Endodermal cell (in vitro differentiated cells): ENCODE results near the gene RAB28. TPM values are rescaled to one million over a fixed set of nuclear protein-coding genes. Genes with fewer than 3 reads are reported as not detected.

Experiments used
- DNase-seq: peaks from one replicate; pipeline ENCODE4 v3.0.0-alpha.2; 2017
- H3K27ac ChIP-seq: 2 replicates; pipeline ENCODE4 v1.5.1; 2013; ENCODE audit warnings: mild to moderate bottlenecking, low read depth, low read length, moderate library complexity
- H3K27me3 ChIP-seq: 2 replicates; pipeline ENCODE4 v1.6.1; 2013; ENCODE audit warnings: mild to moderate bottlenecking, low read length, moderate library complexity; ENCODE audit not compliant: insufficient read depth, control insufficient read depth, poor library complexity, severe bottlenecking
- H3K36me3 ChIP-seq: 2 replicates; pipeline ENCODE4 v1.7.0; 2013; ENCODE audit warnings: mild to moderate bottlenecking, low read length, moderate library complexity; ENCODE audit not compliant: control insufficient read depth, insufficient read depth
- H3K4me1 ChIP-seq: one replicate; pipeline ENCODE4 v1.7.0; 2013; ENCODE audit warnings: low read length; ENCODE audit not compliant: control insufficient read depth, insufficient read depth
- H3K4me3 ChIP-seq: 2 replicates; pipeline ENCODE4 v1.5.1; 2013; ENCODE audit warnings: mild to moderate bottlenecking, low read length, moderate library complexity
- H3K9ac ChIP-seq: 2 replicates; pipeline ENCODE4 v1.6.1; 2013; ENCODE audit warnings: mild to moderate bottlenecking, low read length, moderate library complexity; ENCODE audit not compliant: poor library complexity, severe bottlenecking; ENCODE audit errors: extremely low read depth
- H3K9me3 ChIP-seq: 2 replicates; pipeline ENCODE4 v1.6.1; 2013; ENCODE audit warnings: mild to moderate bottlenecking, low read length, moderate library complexity; ENCODE audit not compliant: control insufficient read depth
- H3K27ac Mint-ChIP-seq: 2 replicates; pipeline ENCODE4 v1.8.0; 2020; ENCODE audit warnings: mixed read lengths
- H3K27me3 Mint-ChIP-seq: 2 replicates; pipeline ENCODE4 v1.8.0; 2021; ENCODE audit warnings: mild to moderate bottlenecking, mixed read lengths; ENCODE audit not compliant: insufficient read depth
- H3K36me3 Mint-ChIP-seq: 2 replicates; pipeline ENCODE4 v1.8.0; 2020; ENCODE audit warnings: low read depth, mixed read lengths
- H3K4me1 Mint-ChIP-seq: 2 replicates; pipeline ENCODE4 v1.8.0; 2020; ENCODE audit warnings: mixed read lengths
- H3K4me3 Mint-ChIP-seq: 2 replicates; pipeline ENCODE4 v1.8.0; 2020; ENCODE audit warnings: mild to moderate bottlenecking, moderate library complexity, mixed read lengths
- H3K9me3 Mint-ChIP-seq: 2 replicates; pipeline ENCODE4 v1.8.0; 2020; ENCODE audit warnings: mild to moderate bottlenecking, mixed read lengths
- WGBS, 2 experiments: methylation state at CpG; one replicate each; pipeline versions ENCODE4 v1.1.5 to v1.1.7; 2013; ENCODE audit warnings: missing lambda C conversion rate in 2 of 2, mixed read lengths in 1 of 2; ENCODE audit not compliant: insufficient coverage in 1 of 2, insufficient read length in 1 of 2; 5-methylcytosine and 5-hydroxymethylcytosine counted together
- total RNA-seq, 2 donors: library from RNA; stranded (reverse); fragmentation: NEBNext Ultra II Directional in 1 of 2; extraction: Animal tissue kit (Norgen Biotek cat#: 25700) in 1 of 2; gene quantifications; 2 replicates in 1 of 2; 3 replicates in 1 of 2; pipeline ENCODE4 v1.2.1, GENCODE V29; 2021
- TF ChIP-seq, protein P1 (sequence below): fragments of 200-600 bp; sonication (generic); conservative IDR thresholded peaks from 2 replicates; pipeline ENCODE4 v1.5.0; 2021; ENCODE audit warnings: antibody characterized with exemption, mild to moderate bottlenecking

Gene RAB28
- total RNA-seq, 2 donors from 2014 or later = 24.6 to 25.7 TPM

GRCh38 chr4:13516315-13516860, 32.2 kb upstream of the RAB28 start:
- no peak overlapping the region for H3K4me3 Mint-ChIP-seq
- H3K9me3 Mint-ChIP-seq = no peaks in the 10 kb centered on the region
- Histone ChIP-seq H3K9me3 (no peaks in the 10 kb centered on the region), H3K4me3 (no peak overlapping the region), H3K4me1 (no peaks in the 10 kb centered on the region), H3K9ac (no peak overlapping the region), H3K27ac (no peak overlapping the region), H3K36me3 (no peaks in the 10 kb centered on the region), H3K27me3 (peaks cover 3% of the 10 kb centered on the region)
- H3K4me1 Mint-ChIP-seq = peaks cover 11% of the 10 kb centered on the region
- 72 to 88% methylated on average over 1 to 3 of the region's 3 CpGs for WGBS, 2 experiments
- no peak overlapping the region for H3K27ac Mint-ChIP-seq
- TF ChIP-seq, protein P1, sequence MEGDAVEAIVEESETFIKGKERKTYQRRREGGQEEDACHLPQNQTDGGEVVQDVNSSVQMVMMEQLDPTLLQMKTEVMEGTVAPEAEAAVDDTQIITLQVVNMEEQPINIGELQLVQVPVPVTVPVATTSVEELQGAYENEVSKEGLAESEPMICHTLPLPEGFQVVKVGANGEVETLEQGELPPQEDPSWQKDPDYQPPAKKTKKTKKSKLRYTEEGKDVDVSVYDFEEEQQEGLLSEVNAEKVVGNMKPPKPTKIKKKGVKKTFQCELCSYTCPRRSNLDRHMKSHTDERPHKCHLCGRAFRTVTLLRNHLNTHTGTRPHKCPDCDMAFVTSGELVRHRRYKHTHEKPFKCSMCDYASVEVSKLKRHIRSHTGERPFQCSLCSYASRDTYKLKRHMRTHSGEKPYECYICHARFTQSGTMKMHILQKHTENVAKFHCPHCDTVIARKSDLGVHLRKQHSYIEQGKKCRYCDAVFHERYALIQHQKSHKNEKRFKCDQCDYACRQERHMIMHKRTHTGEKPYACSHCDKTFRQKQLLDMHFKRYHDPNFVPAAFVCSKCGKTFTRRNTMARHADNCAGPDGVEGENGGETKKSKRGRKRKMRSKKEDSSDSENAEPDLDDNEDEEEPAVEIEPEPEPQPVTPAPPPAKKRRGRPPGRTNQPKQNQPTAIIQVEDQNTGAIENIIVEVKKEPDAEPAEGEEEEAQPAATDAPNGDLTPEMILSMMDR = no peak
- DNase-seq = no peak
- no peaks in the 10 kb centered on the region for H3K36me3 Mint-ChIP-seq
- H3K27me3 Mint-ChIP-seq = peaks cover 2% of the 10 kb centered on the region

GRCh38 chr4:13515268-13515667, 31.1 kb upstream of the RAB28 start:
- Mint-ChIP-seq H3K9me3 (no peaks in the 10 kb centered on the region), H3K27me3 (no peaks in the 10 kb centered on the region), H3K27ac (no peak overlapping the region), H3K36me3 (no peaks in the 10 kb centered on the region), H3K4me3 (no peak overlapping the region), H3K4me1 (peaks cover 12% of the 10 kb centered on the region)
- Histone ChIP-seq H3K27ac (no peak overlapping the region), H3K4me3 (no peak overlapping the region), H3K9ac (no peak overlapping the region), H3K27me3 (no peaks in the 10 kb centered on the region), H3K9me3 (no peaks in the 10 kb centered on the region), H3K36me3 (no peaks in the 10 kb centered on the region), H3K4me1 (no peaks in the 10 kb centered on the region)
- DNase-seq = no peak
- TF ChIP-seq, protein P1 = no peak
- WGBS, 2 experiments = 39 to 52% methylated on average over 5 of the region's 5 CpGs

GRCh38 chr4:13514722-13515121, 30.6 kb upstream of the RAB28 start:
- H3K36me3 ChIP-seq = no peaks in the 10 kb centered on the region
- WGBS, 2 experiments = 92 to 100% methylated on average over 2 to 3 of the region's 4 CpGs
- Mint-ChIP-seq H3K4me3 (no peak overlapping the region), H3K4me1 (peaks cover 15% of the 10 kb centered on the region), H3K27me3 (no peaks in the 10 kb centered on the region), H3K9me3 (no peaks in the 10 kb centered on the region), H3K27ac (no peak overlapping the region), H3K36me3 (no peaks in the 10 kb centered on the region)
- TF ChIP-seq, protein P1 = no peak
- no peaks in the 10 kb centered on the region for H3K4me1 ChIP-seq
- no peak overlapping the region for H3K9ac ChIP-seq
- no peak for DNase-seq
- no peak overlapping the region for H3K4me3 ChIP-seq
- no peak overlapping the region for H3K27ac ChIP-seq
- H3K9me3 ChIP-seq = no peaks in the 10 kb centered on the region
- H3K27me3 ChIP-seq = no peaks in the 10 kb centered on the region
